H1 (cell line): ENCODE results near the gene SPOCK1. TPM values are rescaled to one million over a fixed set of nuclear protein-coding genes. Genes with fewer than 3 reads are reported as not detected.

Experiments used
- CTCF ChIA-PET: fragments of 300-600 bp; sonication (Branson Sonifier 250); formaldehyde crosslinking; loops from one replicate; lab custom pipeline; 2021; ENCODE audit not compliant: partially characterized antibody; lab: Charles Lee
- POLR2A ChIA-PET: fragments of 300-600 bp; sonication (Branson Sonifier 250); formaldehyde crosslinking; loops from one replicate; lab custom pipeline; 2021; ENCODE audit warnings: inconsistent platforms; ENCODE audit not compliant: partially characterized antibody; lab: Charles Lee
- DNase-seq, 2 experiments: peaks; one replicate each; pipeline versions ENCODE4 v3.0.0 to v3.0.0-alpha.2; 2010 to 2022; ENCODE audit warnings: low spot score in 2 of 2, low read depth in 1 of 2, mixed read lengths in 1 of 2
- FAIRE-seq: peaks from 2 replicates; lab custom pipeline; 2011; peaks lifted over from hg19 to GRCh38; lab: Jason Lieb, UNC
- H2AFZ ChIP-seq: 2 replicates; pipeline ENCODE4 v1.8.1; 2012; ENCODE audit warnings: low read length, inconsistent platforms
- H2AK5ac ChIP-seq: 2 replicates; pipeline ENCODE4 v1.6.1; 2013; ENCODE audit warnings: low read depth, low read length
- H2BK120ac ChIP-seq: replicated peaks from 2 replicates; pipeline ENCODE3; 2013; ENCODE audit warnings: low read depth, low read length, inconsistent platforms
- H2BK12ac ChIP-seq: 2 replicates; pipeline ENCODE4 v1.6.1; 2013; ENCODE audit warnings: low read depth, low read length
- H2BK15ac ChIP-seq: 2 replicates; pipeline ENCODE4 v1.6.1; 2013; ENCODE audit warnings: low read length
- H2BK20ac ChIP-seq: 2 replicates; pipeline ENCODE4 v1.6.1; 2013; ENCODE audit warnings: low read length
- H2BK5ac ChIP-seq: 2 replicates; pipeline ENCODE4 v1.6.1; 2013; ENCODE audit warnings: low read depth, low read length
- H3K14ac ChIP-seq: 2 replicates; pipeline ENCODE4 v1.6.1; 2013; ENCODE audit warnings: inconsistent platforms; ENCODE audit not compliant: insufficient read length
- H3K18ac ChIP-seq: 2 replicates; pipeline ENCODE4 v1.6.1; 2013; ENCODE audit warnings: low read length; ENCODE audit errors: extremely low read depth
- H3K23ac ChIP-seq: 2 replicates; pipeline ENCODE4 v1.6.1; 2013; ENCODE audit warnings: inconsistent platforms; ENCODE audit not compliant: insufficient read length
- H3K23me2 ChIP-seq: 2 replicates; pipeline ENCODE4 v1.6.1; 2013; ENCODE audit warnings: low read depth, low read length
- H3K27ac ChIP-seq: 2 replicates; pipeline ENCODE4 v1.6.1; 2011; ENCODE audit warnings: low read depth, low read length, inconsistent platforms
- H3K27me3 ChIP-seq, 4 experiments: replicated peaks in 1 of 4; 1 replicate in 1 of 4; 2 replicates in 3 of 4; pipeline versions ENCODE4 v1.6.1 to v1.8.1; 2011 to 2013; ENCODE audit warnings: low read length in 3 of 4, mild to moderate bottlenecking in 3 of 4, inconsistent platforms in 2 of 4, mixed read lengths in 2 of 4, moderate library complexity in 1 of 4; ENCODE audit not compliant: control insufficient read depth in 3 of 4, insufficient read depth in 3 of 4; ENCODE audit errors: extremely low read depth in 1 of 4
- H3K36me3 ChIP-seq, 4 experiments: 2 replicates each; pipeline versions ENCODE4 v1.6.1 to v1.8.1; 2011 to 2013; ENCODE audit warnings: mild to moderate bottlenecking in 4 of 4, low read length in 3 of 4, moderate library complexity in 2 of 4, control low read depth in 1 of 4, inconsistent platforms in 1 of 4; ENCODE audit not compliant: insufficient read depth in 4 of 4, control insufficient read depth in 2 of 4
- H3K4ac ChIP-seq: replicated peaks from 2 replicates; pipeline ENCODE3; 2013; ENCODE audit warnings: low read length, low read depth, mixed read lengths, inconsistent platforms; ENCODE audit not compliant: insufficient read length
- H3K4me1 ChIP-seq, 4 experiments: replicated peaks in 1 of 4; 1 replicate in 1 of 4; 2 replicates in 3 of 4; pipeline versions ENCODE4 v1.6.1 to v1.8.1; 2011 to 2013; ENCODE audit warnings: low read length in 3 of 4, inconsistent platforms in 2 of 4, mixed read lengths in 1 of 4; ENCODE audit not compliant: insufficient read depth in 4 of 4, control insufficient read depth in 3 of 4
- H3K4me2 ChIP-seq, 2 experiments: 2 replicates each; pipeline versions ENCODE4 v1.6.1 to v1.8.1; 2011 to 2013; ENCODE audit warnings: low read depth in 2 of 2, low read length in 2 of 2, control low read depth in 1 of 2, inconsistent platforms in 1 of 2, mild to moderate bottlenecking in 1 of 2; ENCODE audit not compliant: insufficient read depth in 1 of 2
- H3K4me3 ChIP-seq, 4 experiments: fragments of 200-600, 300-600 bp in 1 of 4; sonication (generic), shearing (Covaris generic), sonication (Bioruptor Twin) in 1 of 4; 2 replicates each; pipeline versions ENCODE4 v1.5.1 to v1.8.1; 2011 to 2016; ENCODE audit warnings: low read length in 4 of 4, low read depth in 3 of 4, control low read depth in 2 of 4, inconsistent platforms in 2 of 4, mild to moderate bottlenecking in 2 of 4, mixed read lengths in 1 of 4, moderate library complexity in 1 of 4; ENCODE audit not compliant: insufficient read depth in 2 of 4; ENCODE audit errors: extremely low read depth in 1 of 4
- H3K56ac ChIP-seq: replicated peaks from 2 replicates; pipeline ENCODE3; 2013; ENCODE audit warnings: low read depth, mild to moderate bottlenecking, mixed read lengths, low read length, inconsistent platforms; ENCODE audit not compliant: insufficient read length
- H3K79me1 ChIP-seq: 2 replicates; pipeline ENCODE4 v1.6.1; 2013; ENCODE audit warnings: low read depth, low read length, control low read depth
- H3K79me2 ChIP-seq, 2 experiments: 2 replicates each; pipeline versions ENCODE4 v1.6.1 to v1.8.1; 2012 to 2013; ENCODE audit warnings: low read length in 2 of 2, mild to moderate bottlenecking in 2 of 2, inconsistent platforms in 1 of 2; ENCODE audit not compliant: insufficient read depth in 2 of 2, control insufficient read depth in 1 of 2
- H3K9ac ChIP-seq, 4 experiments: replicated peaks in 1 of 4; 1 replicate in 1 of 4; 2 replicates in 3 of 4; pipeline versions ENCODE4 v1.6.1 to v1.8.1; 2011 to 2013; ENCODE audit warnings: low read depth in 3 of 4, low read length in 3 of 4, control low read depth in 2 of 4, mild to moderate bottlenecking in 2 of 4, moderate library complexity in 2 of 4, inconsistent platforms in 1 of 4; ENCODE audit errors: extremely low read depth in 1 of 4
- H3K9me3 ChIP-seq, 2 experiments: 2 replicates each; pipeline versions ENCODE4 v1.6.1 to v1.8.1; 2012 to 2013; ENCODE audit warnings: mild to moderate bottlenecking in 2 of 2, moderate library complexity in 2 of 2, control low read depth in 1 of 2, inconsistent platforms in 1 of 2, low read depth in 1 of 2, low read length in 1 of 2, mixed read lengths in 1 of 2; ENCODE audit not compliant: insufficient read depth in 2 of 2
- H4K20me1 ChIP-seq, 2 experiments: replicated peaks in 1 of 2; 2 replicates each; pipeline versions ENCODE3 to v1.8.1; 2011 to 2013; ENCODE audit warnings: inconsistent platforms in 2 of 2, low read length in 2 of 2, mild to moderate bottlenecking in 1 of 2; ENCODE audit not compliant: insufficient read depth in 2 of 2, control insufficient read depth in 1 of 2
- H4K5ac ChIP-seq: 2 replicates; pipeline ENCODE4 v1.6.1; 2013; ENCODE audit warnings: low read length, low read depth, mixed read lengths, inconsistent platforms; ENCODE audit not compliant: insufficient read length
- H4K8ac ChIP-seq: 2 replicates; pipeline ENCODE4 v1.8.0; 2013; ENCODE audit warnings: mild to moderate bottlenecking, moderate library complexity, low read length, inconsistent platforms; ENCODE audit not compliant: insufficient read depth; ENCODE audit errors: extremely low read depth
- H4K91ac ChIP-seq: replicated peaks from 2 replicates; pipeline ENCODE3; 2013; ENCODE audit warnings: low read length, mixed read lengths, inconsistent platforms; ENCODE audit not compliant: insufficient read length
- MAFK ChIP-seq: IDR thresholded peaks from 2 replicates; pipeline ENCODE4 v1.6.1; 2012; ENCODE audit warnings: low read depth, mild to moderate bottlenecking, improper control_type of control experiment, low read length
- SRF ChIP-seq: IDR thresholded peaks from 2 replicates; pipeline ENCODE4 v1.6.1; 2011; ENCODE audit warnings: mild to moderate bottlenecking, low read depth, low read length, moderate library complexity
- WGBS, 2 experiments: shearing (Covaris generic) in 1 of 2; methylation state at CpG; one replicate each; pipeline versions ENCODE4 v1.1.6 to v1.1.7; 2013 to 2015; ENCODE audit warnings: low lambda C conversion rate in 2 of 2, mixed read lengths in 2 of 2, inconsistent platforms in 1 of 2, low coverage in 1 of 2, missing lambda C conversion rate in 1 of 2; ENCODE audit not compliant: insufficient replicate concordance in 2 of 2, insufficient coverage in 1 of 2, insufficient read length in 1 of 2; ENCODE audit errors: extremely low coverage in 1 of 2, missing lambda C conversion rate in 1 of 2; 5-methylcytosine and 5-hydroxymethylcytosine counted together
- polyA plus RNA-seq, 7 experiments: library from polyadenylated mRNA; depleted of rRNA in 3 of 7; stranded (reverse) in 5 of 7; unstranded in 2 of 7; fragments of >200 nt in 5 of 7; fragments of 200-250 nt in 2 of 7; gene quantifications; 1 replicate in 5 of 7; 2 replicates in 1 of 7; 4 replicates in 1 of 7; pipeline versions ENCODE4 v1.2.1 to v1.2.3, GENCODE V29; 2011 to 2013; ENCODE audit warnings: missing spikeins in 2 of 7, mixed read lengths in 2 of 7
- total RNA-seq: library from RNA; stranded (reverse); fragmentation: NEBNext Ultra II Directional; extraction: Animal tissue kit (Norgen Biotek cat#: 25700); gene quantifications from 2 replicates; pipeline ENCODE4 v1.2.1, GENCODE V29; 2021

SPOCK1 gene
- total and polyA plus RNA-seq, 2 of the 8 experiments (the other 6 are each of a cell fraction or from before 2014, with no cell fraction given), result 6.9 to 18.1 TPM

- no peak overlapping the region for H4K91ac ChIP-seq
- no peak for DNase-seq
Observed at GRCh38 chr5:137209232-137209809, 289.8 kb downstream of the SPOCK1 start.

More at GRCh38 chr5:137209232-137209809, 289.8 kb downstream of the SPOCK1 start:
- H3K18ac ChIP-seq, result no peak overlapping the region
- H3K4me1 ChIP-seq, result peaks cover 0 to 3% (median 0%) of the 10 kb centered on the region in 4 experiments; a peak in 1 of 7 replicates
- H3K4me3 ChIP-seq, result no peak overlapping the region
- H3K79me1 ChIP-seq, result no peaks in the 10 kb centered on the region
- H4K20me1 ChIP-seq, result no peaks in the 10 kb centered on the region
- no peak for FAIRE-seq
- no peak overlapping the region for H4K8ac ChIP-seq
- 93% methylated on average over 9 of the region's 9 CpGs; no CpG with 5 or more reads in 1 of the 2 experiments for WGBS, 2 experiments
- no peaks in the 10 kb centered on the region for H3K36me3 ChIP-seq
- no peak overlapping the region for H2AK5ac ChIP-seq
- H3K23ac ChIP-seq, result no peak overlapping the region
- H3K27ac ChIP-seq, result no peak overlapping the region
- no peak overlapping the region for H3K56ac ChIP-seq
- H3K23me2 ChIP-seq, result no peaks in the 10 kb centered on the region
- no peak overlapping the region for H3K14ac ChIP-seq
- no peak for TF ChIP-seq SRF
- TF ChIP-seq MAFK, result no peak
- no peak overlapping the region for H4K5ac ChIP-seq
- POLR2A ChIA-PET, result no interaction called here
- no peak overlapping the region for H2BK12ac ChIP-seq
- H2BK20ac ChIP-seq, result no peak overlapping the region
- no peaks in the 10 kb centered on the region for H3K79me2 ChIP-seq
- H2AFZ ChIP-seq, result no peak overlapping the region
- no peaks in the 10 kb centered on the region for H3K9me3 ChIP-seq
- no peak overlapping the region for H2BK5ac ChIP-seq
- no peak overlapping the region for H3K4ac ChIP-seq
- no peaks in the 10 kb centered on the region for H3K27me3 ChIP-seq
- H3K9ac ChIP-seq, result no peak overlapping the region
- H2BK15ac ChIP-seq, result no peak overlapping the region
- H3K4me2 ChIP-seq, result no peak overlapping the region
- CTCF ChIA-PET, result interaction anchor here (1.4 kb wide), 1 partner anchor 14 kb away, joined by 4 read pairs; no protein-coding TSS in a partner anchor
- H2BK120ac ChIP-seq, result no peak overlapping the region
